Thoracic aorta (tissue), 2 donors: Measurements from ENCODE around the gene LRRC1. TPM values are rescaled to one million over a fixed set of nuclear protein-coding genes. Genes with fewer than 3 reads are reported as not detected.

Experiments used
- ATAC-seq: fragments of 150-250 bp; one replicate; pipeline ENCODE4 v1.8.0; 2017; ENCODE audit warnings: low read depth; ENCODE audit not compliant: insufficient number of reproducible peaks, low FRiP score
- DNase-seq: peaks from one replicate; pipeline ENCODE4 v3.0.0-alpha.2; 2020; ENCODE audit warnings: low spot score
- H3K27ac ChIP-seq, 2 donors: fragments of 200-600 bp; sonication (generic); 1 replicate in 1 of 2; 2 replicates in 1 of 2; pipeline ENCODE4 v1.5.1; 2016; ENCODE audit warnings: mild to moderate bottlenecking in 2 of 2, moderate library complexity in 2 of 2
- H3K27me3 ChIP-seq: fragments of 200-600 bp; sonication (generic); replicated peaks from 2 replicates; pipeline ENCODE4 v1.6.0; 2016; ENCODE audit warnings: mild to moderate bottlenecking; ENCODE audit not compliant: insufficient read depth
- H3K36me3 ChIP-seq: fragments of 200-600 bp; sonication (generic); one replicate; pipeline ENCODE4 v1.5.1; 2016
- H3K4me1 ChIP-seq, 2 donors: fragments of 200-600 bp; sonication (generic); 1 replicate in 1 of 2; 2 replicates in 1 of 2; pipeline versions ENCODE4 v1.5.1 to v1.6.0; 2016; ENCODE audit warnings: low read depth in 2 of 2, mild to moderate bottlenecking in 1 of 2; ENCODE audit not compliant: control insufficient read depth in 1 of 2
- H3K4me3 ChIP-seq: fragments of 200-600 bp; sonication (generic); 2 replicates; pipeline ENCODE4 v1.5.1; 2016; ENCODE audit warnings: mild to moderate bottlenecking
- H3K9me3 ChIP-seq: fragments of 200-600 bp; sonication (generic); 2 replicates; pipeline ENCODE4 v1.5.1; 2016
- CTCF ChIP-seq: fragments of 200-600 bp; sonication (generic); IDR thresholded peaks from one replicate; pipeline ENCODE4 v1.5.1; 2019; ENCODE audit warnings: antibody characterized with exemption
- total RNA-seq, 2 donors: library from RNA; depleted of rRNA; stranded (reverse); fragments of >200 nt; gene quantifications; one replicate each; pipeline versions ENCODE4 v1.1.0 to v1.2.3, GENCODE V29; 2016

Gene LRRC1
- total RNA-seq, 2 donors from 2014 or later, result 18.5 to 22.8 TPM

- Histone ChIP-seq H3K4me3 (no peak overlapping the region), H3K4me1 (peaks cover 22 to 67% of the 10 kb centered on the region in 2 donors), H3K36me3 (no peaks in the 10 kb centered on the region), H3K27ac (no peak overlapping the region), H3K9me3 (no peaks in the 10 kb centered on the region), H3K27me3 (no peaks in the 10 kb centered on the region)
- ATAC-seq (no peak), DNase-seq (no peak)
- TF ChIP-seq CTCF, result no peak
These were observed 65.7 kb downstream of the LRRC1 start for GRCh38 chr6:53860511-53860910.

DNA sequence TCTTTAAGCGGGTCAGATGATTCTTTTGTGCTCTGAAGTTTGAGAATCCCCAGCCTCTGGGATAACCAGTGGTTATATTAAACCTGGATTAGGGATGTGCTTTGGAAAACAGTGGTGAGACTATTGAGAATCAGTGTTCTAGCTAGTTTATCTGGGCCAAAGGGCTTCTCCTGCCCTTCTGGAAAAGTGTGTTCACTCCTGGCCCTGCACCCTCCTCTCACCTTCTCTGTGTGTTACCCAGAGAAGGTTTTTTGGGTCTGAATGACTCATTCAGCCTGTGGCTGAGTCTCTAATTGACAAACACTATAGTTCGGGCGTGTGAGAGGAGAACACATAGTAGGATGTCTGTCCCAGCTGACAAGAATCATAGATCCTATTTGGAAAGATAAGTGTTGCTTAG is 66.7 kb downstream of the LRRC1 start:
- Histone ChIP-seq H3K27me3 (no peaks in the 10 kb centered on the region), H3K27ac (no peak overlapping the region), H3K4me3 (no peak overlapping the region), H3K36me3 (no peaks in the 10 kb centered on the region), H3K4me1 (peaks cover 14 to 65% of the 10 kb centered on the region in 2 donors), H3K9me3 (no peaks in the 10 kb centered on the region)
- no peak for DNase-seq
- no peak for ATAC-seq
- no peak for TF ChIP-seq CTCF

- Histone ChIP-seq H3K27ac (peak overlapping the region; percentile 46 to 58), H3K27me3 (no peaks in the 10 kb centered on the region), H3K4me3 (peak overlapping the region; percentile 36), H3K36me3 (no peaks in the 10 kb centered on the region), H3K4me1 (peaks cover 14 to 55% of the 10 kb centered on the region in 2 donors), H3K9me3 (no peaks in the 10 kb centered on the region)
- TF ChIP-seq CTCF, result no peak
- ATAC-seq (peak; percentile 21), DNase-seq (no peak)
These were observed 68.1 kb downstream of the LRRC1 start for GRCh38 chr6:53862662-53863462.

DNA sequence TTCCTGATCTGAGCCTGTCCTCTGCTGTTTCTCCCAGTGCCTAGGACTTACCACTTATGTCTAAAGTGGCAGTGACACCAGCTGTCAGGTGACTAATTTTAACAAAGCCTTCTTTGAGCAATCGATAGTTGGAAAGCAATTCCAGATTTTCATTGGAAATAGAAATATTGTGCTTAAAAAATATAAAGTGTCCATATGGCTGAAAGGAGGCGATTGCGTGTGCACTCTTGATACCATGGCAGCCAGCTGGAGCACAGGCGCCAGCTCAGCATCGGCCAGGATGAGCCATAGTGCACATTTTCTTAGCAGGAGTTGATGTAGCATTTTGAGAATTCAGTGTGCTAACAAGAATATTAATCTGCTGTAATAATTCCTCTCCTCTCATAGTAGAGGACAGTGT is 70.0 kb downstream of the LRRC1 start:
- H3K9me3 ChIP-seq, result no peaks in the 10 kb centered on the region
- no peak for TF ChIP-seq CTCF

GRCh38 chr6:53866226-53866625 is 71.4 kb downstream of the LRRC1 start:
- no peak overlapping the region for H3K27ac ChIP-seq
- H3K4me1 ChIP-seq, result peaks cover 14 to 56% of the 10 kb centered on the region in 2 donors
- H3K4me3 ChIP-seq, result no peak overlapping the region
- DNase-seq (no peak), ATAC-seq (no peak)
- H3K36me3 ChIP-seq, result no peaks in the 10 kb centered on the region
- TF ChIP-seq CTCF, result no peak
- no peaks in the 10 kb centered on the region for H3K9me3 ChIP-seq
- H3K27me3 ChIP-seq, result no peaks in the 10 kb centered on the region

More for the DNA sequence above, 70.0 kb downstream of the LRRC1 start:
- Histone ChIP-seq H3K4me1 (peaks cover 14 to 47% of the 10 kb centered on the region in 2 donors), H3K27ac (no peak overlapping the region), H3K27me3 (no peaks in the 10 kb centered on the region), H3K36me3 (no peaks in the 10 kb centered on the region), H3K4me3 (no peak overlapping the region)
- ATAC-seq (no peak), DNase-seq (no peak)
